HPDE6-E6E7 (cell line): ENCODE data around the gene NOP56.

ENCODE experiments used
- DNase-seq: peaks from one replicate; pipeline ENCODE4 v3.0.0; 2011; ENCODE audit warnings: missing footprints; ENCODE audit errors: extremely low spot score

NOP56 gene

GRCh38 chr20:2701671-2702081, 49.2 kb downstream of the NOP56 start:
- DNase-seq: no peak

GRCh38 chr20:2703716-2704475, 51.5 kb downstream of the NOP56 start:
- no peak for DNase-seq

GRCh38 chr20:2705931-2706645, 53.7 kb downstream of the NOP56 start:
- no peak for DNase-seq

- no peak for DNase-seq
Observed at GRCh38 chr20:2706688-2707352, 54.4 kb downstream of the NOP56 start.

GRCh38 chr20:2707353-2708072, 55.1 kb downstream of the NOP56 start:
- no peak for DNase-seq
